OCI-LY3 (cell line): Measurements from ENCODE around the gene IKZF2.

Experiments used
- H2AFZ ChIP-seq: fragments of 200-600, 300-600 bp; shearing (Covaris generic); 2 replicates; pipeline ENCODE4 v1.6.0; 2014; ENCODE audit warnings: antibody characterized with exemption, low read depth, low read length
- H3K27ac ChIP-seq: fragments of 200-600, 300-600 bp; sonication (generic); 2 replicates; pipeline ENCODE4 v1.5.1; 2014; ENCODE audit warnings: mild to moderate bottlenecking, low read length, moderate library complexity, mixed read lengths
- H3K27me3 ChIP-seq: fragments of 200-600, 300-600 bp; sonication (generic); 2 replicates; pipeline ENCODE4 v1.6.1; 2014; ENCODE audit warnings: low read depth, low read length, mixed read lengths
- H3K36me3 ChIP-seq: fragments of 200-600, 300-600 bp; sonication (generic); replicated peaks from 2 replicates; pipeline ENCODE3; 2014; ENCODE audit warnings: low read depth, low read length, mixed read lengths
- H3K4me1 ChIP-seq: fragments of 300-600, 200-600 bp; sonication (generic); 2 replicates; pipeline ENCODE4 v1.6.1; 2014; ENCODE audit warnings: low read length, mixed read lengths
- H3K4me2 ChIP-seq: fragments of 200-600, 300-600 bp; sonication (generic); 2 replicates; pipeline ENCODE4 v1.6.1; 2014; ENCODE audit warnings: low read length, mixed read lengths
- H3K4me3 ChIP-seq: fragments of 300-600, 200-600 bp; sonication (generic); 2 replicates; pipeline ENCODE4 v1.5.1; 2014; ENCODE audit warnings: antibody characterized with exemption, mild to moderate bottlenecking, low read length, moderate library complexity
- H3K79me2 ChIP-seq: fragments of 300-600, 200-600 bp; shearing (Covaris generic); 2 replicates; pipeline ENCODE4 v1.6.1; 2014; ENCODE audit warnings: mild to moderate bottlenecking, low read length, mixed read lengths
- H3K9ac ChIP-seq: fragments of 300-600, 200-600 bp; shearing (Covaris generic); 2 replicates; pipeline ENCODE4 v1.6.0; 2014; ENCODE audit warnings: mild to moderate bottlenecking, low read length, moderate library complexity
- H3K9me3 ChIP-seq: fragments of 200-600, 300-600 bp; shearing (Covaris generic); 2 replicates; pipeline ENCODE4 v1.6.1; 2014; ENCODE audit warnings: low read length, mixed read lengths; ENCODE audit not compliant: insufficient read depth
- H4K20me1 ChIP-seq: fragments of 200-600, 300-600 bp; sonication (generic); 2 replicates; pipeline ENCODE4 v1.6.1; 2016; ENCODE audit warnings: low read length, mixed read lengths; ENCODE audit not compliant: insufficient read depth
- CTCF ChIP-seq: fragments of 200-600, 300-600 bp; sonication (generic); IDR thresholded peaks from 2 replicates; pipeline ENCODE4 v1.5.1; 2014; ENCODE audit warnings: antibody characterized with exemption, low read length, low read depth
- EZH2phosphoT487 ChIP-seq: fragments of 200-600 bp; shearing (Covaris generic); IDR thresholded peaks from 2 replicates; pipeline ENCODE4 v1.6.1; 2018; ENCODE audit warnings: antibody characterized with exemption, mixed run types, low read depth

The IKZF2 gene

GRCh38 chr2:213011505-213011904, 139.9 kb downstream of the IKZF2 start:
- TF ChIP-seq CTCF (no peak), EZH2phosphoT487 (no peak)
- no peak overlapping the region for H2AFZ ChIP-seq
- no peaks in the 10 kb centered on the region for H3K79me2 ChIP-seq
- no peak overlapping the region for H3K4me2 ChIP-seq
- H3K4me1 ChIP-seq, result peaks cover 33% of the 10 kb centered on the region
- no peaks in the 10 kb centered on the region for H3K36me3 ChIP-seq
- no peak overlapping the region for H3K27ac ChIP-seq
- no peaks in the 10 kb centered on the region for H4K20me1 ChIP-seq
- H3K27me3 ChIP-seq, result peaks cover 15% of the 10 kb centered on the region
- no peaks in the 10 kb centered on the region for H3K9me3 ChIP-seq
- H3K9ac ChIP-seq, result no peak overlapping the region
- no peak overlapping the region for H3K4me3 ChIP-seq

GRCh38 chr2:213010106-213010779, 141.2 kb downstream of the IKZF2 start:
- no peak overlapping the region for H3K4me2 ChIP-seq
- H2AFZ ChIP-seq, result no peak overlapping the region
- H3K9me3 ChIP-seq, result no peaks in the 10 kb centered on the region
- peaks cover 15% of the 10 kb centered on the region for H3K27me3 ChIP-seq
- H3K9ac ChIP-seq, result no peak overlapping the region
- peaks cover 23% of the 10 kb centered on the region for H3K4me1 ChIP-seq
- no peaks in the 10 kb centered on the region for H3K79me2 ChIP-seq
- H3K36me3 ChIP-seq, result no peaks in the 10 kb centered on the region
- TF ChIP-seq EZH2phosphoT487 (no peak), CTCF (no peak)
- no peak overlapping the region for H3K4me3 ChIP-seq
- no peak overlapping the region for H3K27ac ChIP-seq
- H4K20me1 ChIP-seq, result no peaks in the 10 kb centered on the region

- Histone ChIP-seq H3K4me1 (0 out of 2 replicates have a peak, but pooled peaks cover 7% of the 10 kb centered on the region), H3K9me3 (no peaks in the 10 kb centered on the region), H4K20me1 (no peaks in the 10 kb centered on the region), H3K4me3 (no peak overlapping the region), H3K9ac (no peak overlapping the region), H2AFZ (no peak overlapping the region), H3K27ac (no peak overlapping the region), H3K79me2 (no peaks in the 10 kb centered on the region), H3K4me2 (no peak overlapping the region), H3K27me3 (no peaks in the 10 kb centered on the region), H3K36me3 (no peaks in the 10 kb centered on the region)
- TF ChIP-seq EZH2phosphoT487 (no peak), CTCF (no peak)
These were observed 144.0 kb downstream of the IKZF2 start for GRCh38 chr2:213007290-213007838.

- Histone ChIP-seq H3K4me2 (no peak overlapping the region), H4K20me1 (no peaks in the 10 kb centered on the region), H3K79me2 (no peaks in the 10 kb centered on the region), H3K4me3 (no peak overlapping the region), H3K36me3 (no peaks in the 10 kb centered on the region), H2AFZ (no peak overlapping the region), H3K4me1 (peaks cover 12% of the 10 kb centered on the region), H3K9ac (no peak overlapping the region), H3K27me3 (no peaks in the 10 kb centered on the region), H3K27ac (no peak overlapping the region), H3K9me3 (no peaks in the 10 kb centered on the region)
- TF ChIP-seq CTCF (no peak), EZH2phosphoT487 (no peak)
These were observed 147.1 kb downstream of the IKZF2 start for GRCh38 chr2:213004197-213004821.
